K562 (cell line): ENCODE measurements around the gene SPOCD1. TPM values are rescaled to one million over a fixed set of nuclear protein-coding genes. Genes with fewer than 3 reads are reported as not detected.

Experiments
- CHD1 ChIP-seq: fragments of 200-600 bp; sonication (generic); IDR thresholded peaks from one replicate; pipeline ENCODE4 v1.6.1; 2012; ENCODE audit warnings: mild to moderate bottlenecking, moderate library complexity, low read length, inconsistent platforms
- CHD4 ChIP-seq: fragments of 200-600 bp; sonication (generic); IDR thresholded peaks from 3 replicates; pipeline ENCODE4 v1.6.1; 2012; ENCODE audit warnings: low read depth, mild to moderate bottlenecking, mixed read lengths, low read length, inconsistent platforms; ENCODE audit not compliant: insufficient read depth, insufficient replicate concordance, poor library complexity, severe bottlenecking
- CHD7 ChIP-seq: fragments of 200-600 bp; sonication (generic); IDR thresholded peaks from one replicate; pipeline ENCODE4 v1.6.1; 2012; ENCODE audit warnings: mild to moderate bottlenecking, low read depth, low read length, inconsistent platforms
- HDAC3 ChIP-seq: fragments of 450-650 bp; IDR thresholded peaks from 2 replicates; pipeline ENCODE4 v1.6.1; 2018; ENCODE audit warnings: borderline replicate concordance, mild to moderate bottlenecking, moderate library complexity; ENCODE audit not compliant: partially characterized antibody
- HDAC6 ChIP-seq: IDR thresholded peaks from 2 replicates; pipeline ENCODE4 v1.6.1; 2012; ENCODE audit warnings: low read depth, mild to moderate bottlenecking, control low read depth, inconsistent platforms, low read length, moderate library complexity
- NBN ChIP-seq: fragments of 450-650 bp; IDR thresholded peaks from 2 replicates; pipeline ENCODE4 v1.6.1; 2016; ENCODE audit warnings: low read depth, mild to moderate bottlenecking
- RBM39 ChIP-seq: fragments of 200-400 bp; formaldehyde crosslinking; optimal IDR thresholded peaks from 2 replicates; pipeline ENCODE3; 2018; ENCODE audit warnings: low read depth, low read length
- SMAD1 ChIP-seq: fragments of 150-350 bp; IDR thresholded peaks from 2 replicates; pipeline ENCODE4 v1.6.1; 2014; ENCODE audit warnings: low read length, low read depth; ENCODE audit not compliant: partially characterized antibody
- STAT6 ChIP-seq: sonication (generic); formaldehyde crosslinking; IDR thresholded peaks from 2 replicates; pipeline ENCODE4 v1.8.1; 2023; ENCODE audit warnings: mild to moderate bottlenecking, missing genetic modification reagents
- USF1 ChIP-seq: sonication (generic); formaldehyde crosslinking; IDR thresholded peaks from 2 replicates; pipeline ENCODE4 v1.9.0; 2022; ENCODE audit warnings: mild to moderate bottlenecking, missing genetic modification reagents
- ZNF239 ChIP-seq: fragments of 250-450 bp; sonication (Bioruptor Pico); IDR thresholded peaks from 2 replicates; pipeline ENCODE4 v1.4.0; 2020; ENCODE audit warnings: mild to moderate bottlenecking
- polyA plus RNA-seq, 8 experiments: library from polyadenylated mRNA; depleted of rRNA in 4 of 8; stranded (reverse) in 5 of 8; unstranded in 3 of 8; fragments of >200 nt; fragmentation: Nextera tagmentation in 2 of 8; fragmentation: Illumina TruSeq in 1 of 8; extraction: Ambion mirVana in 2 of 8; extraction: Trizol in 1 of 8; gene quantifications; 2 replicates each; pipeline versions ENCODE4 v1.2.1 to v1.2.3, GENCODE V29; 2011 to 2014; ENCODE audit warnings: inconsistent platforms in 1 of 8, missing spikeins in 1 of 8
- total RNA-seq, 7 experiments: library from RNA; depleted of rRNA in 6 of 7; stranded (reverse); fragments of >200 nt in 6 of 7; fragmentation: Illumina TruSeq in 2 of 7; extraction: Trizol in 2 of 7; gene quantifications; 2 replicates each; pipeline versions ENCODE4 v1.2.1 to v1.2.3, GENCODE V29; 2011 to 2021; ENCODE audit warnings: low replicate concordance in 1 of 7

Gene SPOCD1
- total and polyA plus RNA-seq, 9 of the 15 experiments (the other 6 are each of a cell fraction or from before 2014, with no cell fraction given), result 0.03 to 0.71 (median 0.26) TPM; not detected in 1

- TF ChIP-seq CHD7, result no peak
- no peak for TF ChIP-seq USF1 (CRISPR knock-in tag)
- TF ChIP-seq CHD1, result no peak
- TF ChIP-seq HDAC6, result no peak
- TF ChIP-seq STAT6 (CRISPR knock-in tag), result no peak
- TF ChIP-seq ZNF239 (CRISPR knock-in tag), result no peak
- no peak for TF ChIP-seq SMAD1
- no peak for TF ChIP-seq NBN
- TF ChIP-seq RBM39, result no peak
- no peak for TF ChIP-seq HDAC3
- TF ChIP-seq CHD4, result no peak
These were observed 34.6 kb downstream of the SPOCD1 start (continued) for GRCh38 chr1:31781138-31781755.
